WI38 (cell line): ENCODE results near the gene CTBP2.
"Not testable (repeated sequence)": the region's sequence is repeated elsewhere in the genome, so short reads cannot be mapped to it uniquely, and the experiment has no call there.

ENCODE experiments used
- H3K4me3 ChIP-seq: 2 replicates; pipeline ENCODE4 v1.5.1; 2011; ENCODE audit warnings: low read depth, mild to moderate bottlenecking, control low read depth, low read length
- CTCF ChIP-seq: IDR thresholded peaks from 2 replicates; pipeline ENCODE4 v1.5.1; 2012; ENCODE audit warnings: low read depth, mild to moderate bottlenecking, control low read depth, low read length

Gene CTBP2

GRCh38 chr10:124993736-124994451, 166.5 kb downstream of the CTBP2 start:
- no peak overlapping the region for H3K4me3 ChIP-seq
- TF ChIP-seq CTCF: no peak

GRCh38 chr10:124993345-124993708, 167.0 kb downstream of the CTBP2 start:
- no peak for TF ChIP-seq CTCF
- H3K4me3 ChIP-seq: no peak overlapping the region

GRCh38 chr10:124992462-124993344, 167.7 kb downstream of the CTBP2 start:
- no peak overlapping the region for H3K4me3 ChIP-seq
- TF ChIP-seq CTCF: peak; percentile 62

GRCh38 chr10:124991835-124992234, 168.5 kb downstream of the CTBP2 start:
- TF ChIP-seq CTCF: no peak
- H3K4me3 ChIP-seq: no peak overlapping the region

- no peak overlapping the region for H3K4me3 ChIP-seq
- TF ChIP-seq CTCF: no peak
Observed at GRCh38 chr10:124990671-124991625, 169.4 kb downstream of the CTBP2 start.

GRCh38 chr10:124989526-124989925, 170.8 kb downstream of the CTBP2 start:
- no peak overlapping the region for H3K4me3 ChIP-seq
- no peak for TF ChIP-seq CTCF

GRCh38 chr10:124988753-124989152, 171.6 kb downstream of the CTBP2 start:
- H3K4me3 ChIP-seq: not testable (repeated sequence)
